Measurements from ENCODE around the gene CTSW. TPM values are rescaled to one million over a fixed set of nuclear protein-coding genes. Genes with fewer than 3 reads are reported as not detected.

The CTSW gene
- total RNA-seq, 2 experiments from 2014 or later, result 124 to 126 TPM

- intact Hi-C loops (cut with micrococcal nuclease), result no loop called here
- H3K36me3 Mint-ChIP-seq (ENCODE audit: low read depth), result no peaks in the 10 kb centered on the region
- no peaks in the 10 kb centered on the region for H3K9me3 Mint-ChIP-seq
- peaks cover 49% of the 10 kb centered on the region for H3K4me1 Mint-ChIP-seq (ENCODE audit: low read depth)
- ATAC-seq (peak; percentile 97), DNase-seq (peak; percentile 97)
- ChIA-PET CTCF (interaction anchor here (1.0 to 7.1 kb wide), 3 partner anchors 12 to 15 kb away, joined by 4 to 153 read pairs (median 7); partner anchors contain the start of genes CCDC85B and FIBP), POLR2A (interaction anchor here (0.8 to 29.8 kb wide), 4 partner anchors 16 to 484 kb away, joined by 3 to 560 read pairs (median 92); partner anchors contain the start of genes CCDC85B, CFL1, CTSW and FIBP)
- no peaks in the 10 kb centered on the region for H3K27me3 Mint-ChIP-seq
- TF ChIP-seq CTCF (IDR thresholded peaks at IDR 0.05), result no peak
- H3K27ac Mint-ChIP-seq, result peak overlapping the region; percentile 81
- H3K4me3 Mint-ChIP-seq, result peak overlapping the region; percentile 84
Observed at GRCh38 chr11:65873318-65874156, 6.1 kb upstream of the CTSW start.

- ATAC-seq, result no peak
- CTCF ChIA-PET, result interaction anchor here (1.2 to 6.6 kb wide), 4 partner anchors 9 to 168 kb away, joined by 4 to 43 read pairs (median 16); partner anchors contain the start of genes CCDC85B, FIBP, KAT5 and MUS81
- H3K27ac Mint-ChIP-seq, result peak overlapping the region; percentile 91
- peak overlapping the region; percentile 89 for H3K4me3 Mint-ChIP-seq
- H3K36me3 Mint-ChIP-seq (ENCODE audit: low read depth), result peaks cover 13% of the 10 kb centered on the region
- no peak for DNase-seq
- POLR2A ChIA-PET, result interaction anchor here (0.5 to 28.1 kb wide), 6 partner anchors 10 to 227 kb away, joined by 3 to 560 read pairs (median 4); partner anchors contain the start of genes CCDC85B, CFL1, EFEMP2 and FIBP
- TF ChIP-seq CTCF (IDR thresholded peaks at IDR 0.05), result no peak
- peaks cover 59% of the 10 kb centered on the region for H3K4me1 Mint-ChIP-seq (ENCODE audit: low read depth)
- H3K9me3 Mint-ChIP-seq, result no peaks in the 10 kb centered on the region
- no peaks in the 10 kb centered on the region for H3K27me3 Mint-ChIP-seq
- intact Hi-C loops (cut with micrococcal nuclease), result no loop called here
Observed at GRCh38 chr11:65880027-65880426, 390 bp downstream of the CTSW start.

- H3K36me3 Mint-ChIP-seq (ENCODE audit: low read depth), result peaks cover 20% of the 10 kb centered on the region
- peak; percentile 56 for DNase-seq
- intact Hi-C loops (cut with micrococcal nuclease), result no loop called here
- no peak for TF ChIP-seq CTCF (IDR thresholded peaks at IDR 0.05)
- CTCF ChIA-PET, result interaction anchor here (1.1 to 6.6 kb wide), 4 partner anchors 8 to 107 kb away, joined by 4 to 43 read pairs (median 15); partner anchors contain the start of genes CCDC85B, FIBP and MUS81
- H3K9me3 Mint-ChIP-seq, result no peaks in the 10 kb centered on the region
- H3K4me3 Mint-ChIP-seq, result peak overlapping the region; percentile 89
- H3K27me3 Mint-ChIP-seq, result no peaks in the 10 kb centered on the region
- POLR2A ChIA-PET, result interaction anchor here (1.4 to 28.1 kb wide), 3 partner anchors 9 to 168 kb away, joined by 3 to 560 read pairs (median 40); partner anchors contain the start of genes CCDC85B, CFL1, EFEMP2 and FIBP
- ATAC-seq, result peak; percentile 35
- peaks cover 62% of the 10 kb centered on the region for H3K4me1 Mint-ChIP-seq (ENCODE audit: low read depth)
- H3K27ac Mint-ChIP-seq, result peak overlapping the region; percentile 91
Observed at GRCh38 chr11:65880844-65881421, 1.3 kb downstream of the CTSW start.

- DNase-seq, result no peak
- intact Hi-C loops (cut with micrococcal nuclease), result no loop called here
- H3K36me3 Mint-ChIP-seq (ENCODE audit: low read depth), result peaks cover 28% of the 10 kb centered on the region
- H3K27me3 Mint-ChIP-seq, result no peaks in the 10 kb centered on the region
- H3K27ac Mint-ChIP-seq, result no peak overlapping the region
- CTCF ChIA-PET, result interaction anchor here (0.8 to 10.5 kb wide), 5 partner anchors 6 to 106 kb away, joined by 3 to 283 read pairs (median 5); partner anchors contain the start of genes CCDC85B, CFL1, FIBP and MUS81
- TF ChIP-seq CTCF (IDR thresholded peaks at IDR 0.05), result no peak
- peaks cover 61% of the 10 kb centered on the region for H3K4me1 Mint-ChIP-seq (ENCODE audit: low read depth)
- POLR2A ChIA-PET, result interaction anchor here (1.1 to 28.1 kb wide), 2 partner anchors 22 to 36 kb away, joined by 3 to 560 read pairs; partner anchors contain the start of genes CFL1, EFEMP2 and MUS81
- no peak for ATAC-seq
- no peaks in the 10 kb centered on the region for H3K9me3 Mint-ChIP-seq
- H3K4me3 Mint-ChIP-seq, result peak overlapping the region; percentile 2
Observed at GRCh38 chr11:65882120-65883057, 2.8 kb downstream of the CTSW start.
